Prostate gland (tissue), 2 donors: ENCODE data around the gene TMEM223. TPM values are rescaled to one million over a fixed set of nuclear protein-coding genes. Genes with fewer than 3 reads are reported as not detected.

Source experiments
- DNase-seq: peaks from one replicate; pipeline ENCODE4 v3.0.0-alpha.2; 2019; ENCODE audit warnings: low spot score
- H3K27ac ChIP-seq, 2 donors: fragments of 200-600 bp; sonication (generic); 2 replicates each; pipeline ENCODE4 v1.5.1; 2017 to 2019
- H3K27me3 ChIP-seq: fragments of 200-600 bp; sonication (generic); replicated peaks from 2 replicates; pipeline ENCODE4 v1.5.1; 2019; ENCODE audit not compliant: insufficient read depth
- H3K36me3 ChIP-seq, 2 donors: fragments of 200-600 bp; sonication (generic); 1 replicate in 1 of 2; 2 replicates in 1 of 2; pipeline versions ENCODE4 v1.5.1 to v1.8.1; 2017 to 2019
- H3K4me1 ChIP-seq: fragments of 200-600 bp; sonication (generic); replicated peaks from 2 replicates; pipeline ENCODE4 v1.5.1; 2019
- H3K4me3 ChIP-seq, 2 donors: fragments of 200-600 bp; sonication (generic); 2 replicates each; pipeline ENCODE4 v1.5.1; 2017 to 2019
- H3K9me3 ChIP-seq: fragments of 200-600 bp; sonication (generic); 2 replicates; pipeline ENCODE4 v1.5.1; 2017
- POLR2A ChIP-seq: fragments of 450-650 bp; IDR thresholded peaks from one replicate; pipeline ENCODE4 v1.6.1; 2016; ENCODE audit warnings: antibody characterized with exemption, mild to moderate bottlenecking
- POLR2AphosphoS5 ChIP-seq: sonication (generic); formaldehyde crosslinking; IDR thresholded peaks from one replicate; pipeline ENCODE4 v1.6.1; 2017; ENCODE audit warnings: antibody characterized with exemption
- WGBS: methylation state at CpG from one replicate; pipeline ENCODE4 v1.1.5; 2018; 5-methylcytosine and 5-hydroxymethylcytosine counted together
- intact Hi-C: fragments of 100-400 bp; cut with DNase I; formaldehyde crosslinking; loops from one replicate; pipeline ENCODE4 v1.14.2; 2022
- total RNA-seq, 2 donors: library from RNA; depleted of rRNA; stranded (reverse); fragments of >200 nt; gene quantifications; one replicate each; pipeline ENCODE4 v1.1.0, GENCODE V29; 2016
- TF ChIP-seq, protein P1 (sequence below), 4 experiments: fragments of 200-600 bp in 2 of 4; fragments of 450-650 bp in 2 of 4; sonication (generic) in 2 of 4; IDR thresholded peaks; 1 replicate in 3 of 4; 2 replicates in 1 of 4; pipeline ENCODE4 v1.5.1; 2016 to 2019; ENCODE audit warnings: antibody characterized with exemption in 4 of 4, mild to moderate bottlenecking in 2 of 4, moderate library complexity in 2 of 4

TMEM223 gene
- total RNA-seq, 2 donors from 2014 or later: 35.8 to 73.6 TPM

DNA sequence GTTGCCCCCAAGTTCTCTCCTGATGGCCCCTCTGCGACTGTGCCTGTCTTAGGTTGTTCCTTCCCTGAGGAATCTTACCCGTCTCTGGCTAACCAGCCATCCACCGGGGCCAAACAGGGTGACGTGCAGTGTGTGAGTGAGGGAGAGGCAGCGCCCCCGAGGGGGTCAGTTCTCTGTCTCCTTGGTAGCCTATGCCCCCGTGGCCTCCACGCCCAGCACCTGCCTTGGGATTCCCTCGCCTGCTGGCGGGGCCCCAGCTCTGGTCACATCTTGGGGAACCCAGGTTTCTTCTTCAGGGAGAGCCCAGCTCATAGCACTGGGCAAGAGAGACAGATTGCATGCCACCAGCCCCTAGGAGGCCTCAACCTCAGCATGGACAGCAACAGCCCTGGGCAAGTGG, 7.7 kb upstream of the TMEM223 start:
- H3K27ac ChIP-seq: no peak overlapping the region
- DNase-seq: no peak
- no peak overlapping the region for H3K4me3 ChIP-seq
- no peaks in the 10 kb centered on the region for H3K27me3 ChIP-seq
- H3K4me1 ChIP-seq: peaks cover 5% of the 10 kb centered on the region
- TF ChIP-seq POLR2AphosphoS5: no peak
- TF ChIP-seq POLR2A: no peak
- TF ChIP-seq, protein P1, sequence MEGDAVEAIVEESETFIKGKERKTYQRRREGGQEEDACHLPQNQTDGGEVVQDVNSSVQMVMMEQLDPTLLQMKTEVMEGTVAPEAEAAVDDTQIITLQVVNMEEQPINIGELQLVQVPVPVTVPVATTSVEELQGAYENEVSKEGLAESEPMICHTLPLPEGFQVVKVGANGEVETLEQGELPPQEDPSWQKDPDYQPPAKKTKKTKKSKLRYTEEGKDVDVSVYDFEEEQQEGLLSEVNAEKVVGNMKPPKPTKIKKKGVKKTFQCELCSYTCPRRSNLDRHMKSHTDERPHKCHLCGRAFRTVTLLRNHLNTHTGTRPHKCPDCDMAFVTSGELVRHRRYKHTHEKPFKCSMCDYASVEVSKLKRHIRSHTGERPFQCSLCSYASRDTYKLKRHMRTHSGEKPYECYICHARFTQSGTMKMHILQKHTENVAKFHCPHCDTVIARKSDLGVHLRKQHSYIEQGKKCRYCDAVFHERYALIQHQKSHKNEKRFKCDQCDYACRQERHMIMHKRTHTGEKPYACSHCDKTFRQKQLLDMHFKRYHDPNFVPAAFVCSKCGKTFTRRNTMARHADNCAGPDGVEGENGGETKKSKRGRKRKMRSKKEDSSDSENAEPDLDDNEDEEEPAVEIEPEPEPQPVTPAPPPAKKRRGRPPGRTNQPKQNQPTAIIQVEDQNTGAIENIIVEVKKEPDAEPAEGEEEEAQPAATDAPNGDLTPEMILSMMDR (IDR thresholded peaks at IDR 0.05): no peak
- intact Hi-C loops: no loop called here
- no peaks in the 10 kb centered on the region for H3K9me3 ChIP-seq
- WGBS: 91% methylated on average over 10 of the region's 10 CpGs
- peaks cover 19 to 61% of the 10 kb centered on the region in 2 donors for H3K36me3 ChIP-seq

DNA sequence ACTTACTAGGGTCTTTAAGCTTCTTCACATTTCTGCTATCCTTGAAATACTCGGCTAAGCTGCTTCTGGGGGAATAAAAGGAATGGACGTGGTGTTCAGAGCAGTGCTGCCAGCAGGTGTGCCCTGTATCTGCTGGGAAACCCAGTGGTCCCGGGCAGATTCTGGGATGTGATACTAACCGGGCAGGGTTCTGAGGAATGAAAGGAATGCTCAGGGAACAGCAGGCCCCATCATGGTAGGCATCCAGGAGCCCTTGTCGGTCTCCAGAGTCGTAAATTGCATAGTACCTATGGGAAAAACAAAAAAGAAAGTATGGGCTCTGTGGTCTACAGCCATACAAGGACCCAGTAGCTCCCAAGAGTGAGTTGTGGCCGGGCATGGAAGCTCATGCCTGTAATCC, 4.5 kb upstream of the TMEM223 start:
- TF ChIP-seq POLR2AphosphoS5: no peak
- TF ChIP-seq, protein P1 (IDR thresholded peaks at IDR 0.05): no peak
- no peak for TF ChIP-seq POLR2A
- Histone ChIP-seq H3K4me3 (no peak overlapping the region), H3K27ac (no peak overlapping the region), H3K9me3 (no peaks in the 10 kb centered on the region), H3K4me1 (peaks cover 6% of the 10 kb centered on the region), H3K36me3 (peaks cover 19 to 54% of the 10 kb centered on the region in 2 donors), H3K27me3 (no peaks in the 10 kb centered on the region)
- DNase-seq: no peak
- intact Hi-C loops: no loop called here
- WGBS: 73% methylated on average over 7 of the region's 7 CpGs

DNA sequence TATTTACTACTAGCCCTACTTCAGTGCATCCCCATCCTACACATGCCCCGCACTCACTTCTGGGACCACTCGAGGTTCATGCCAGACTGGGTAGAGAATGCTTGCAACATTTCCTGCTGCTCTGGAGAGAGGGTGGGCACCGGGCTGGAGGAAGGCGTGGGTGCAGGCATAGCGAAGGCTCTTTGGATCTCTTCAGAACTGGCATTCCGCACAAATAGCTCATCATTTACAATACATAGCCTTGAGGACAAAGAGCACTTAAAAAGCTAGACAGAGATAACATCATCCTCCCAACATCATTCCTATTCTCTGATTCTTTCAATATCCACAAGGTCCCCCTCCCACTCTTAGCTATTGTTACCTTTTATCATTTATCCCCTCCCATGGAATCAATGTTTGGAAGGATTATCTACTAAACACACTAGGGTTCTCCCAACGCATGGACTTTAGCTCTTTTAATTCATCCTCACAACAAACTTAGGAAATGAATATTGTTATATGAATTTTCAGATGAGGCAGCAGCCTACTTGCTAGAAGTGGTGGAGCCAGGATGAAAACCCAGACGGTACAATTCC, 2.5 kb upstream of the TMEM223 start:
- Histone ChIP-seq H3K4me3 (no peak overlapping the region), H3K27me3 (no peaks in the 10 kb centered on the region), H3K4me1 (peaks cover 11% of the 10 kb centered on the region), H3K9me3 (no peaks in the 10 kb centered on the region), H3K27ac (no peak overlapping the region), H3K36me3 (peaks cover 18 to 42% of the 10 kb centered on the region in 2 donors)
- intact Hi-C loops: no loop called here
- WGBS: 91% methylated on average over 8 of the region's 8 CpGs
- no peak for DNase-seq
- TF ChIP-seq, protein P1 (IDR thresholded peaks at IDR 0.05): no peak
- no peak for TF ChIP-seq POLR2A
- no peak for TF ChIP-seq POLR2AphosphoS5

DNA sequence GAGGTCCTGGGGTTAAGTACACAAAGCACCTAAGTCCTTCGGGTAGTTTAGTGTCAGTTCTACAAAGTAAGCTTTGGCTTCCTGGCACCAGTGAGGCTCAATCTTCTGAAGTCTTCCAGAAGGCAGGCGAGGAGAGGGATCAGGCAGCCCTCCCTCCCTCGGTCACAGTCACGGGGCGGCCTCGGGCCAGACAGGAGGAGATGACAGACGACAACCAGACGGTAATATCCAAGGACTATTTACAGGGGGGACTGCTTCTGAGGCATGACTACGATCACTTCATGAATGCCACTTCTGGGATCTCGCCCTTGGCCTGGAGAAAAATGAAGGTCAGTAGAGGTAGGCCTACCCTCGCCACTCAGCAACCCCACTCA, 383 bp upstream of the TMEM223 start:
- no peak for DNase-seq
- Histone ChIP-seq H3K4me1 (peaks cover 18% of the 10 kb centered on the region), H3K27me3 (no peaks in the 10 kb centered on the region), H3K9me3 (no peaks in the 10 kb centered on the region), H3K27ac (peak overlapping the region; percentile 71 to 74), H3K36me3 (peaks cover 15 to 29% of the 10 kb centered on the region in 2 donors), H3K4me3 (peak overlapping the region in 1 of 2 donors; percentile 69)
- intact Hi-C loops: no loop called here
- 18% methylated on average over 11 of the region's 11 CpGs for WGBS
- TF ChIP-seq POLR2AphosphoS5 (no peak), POLR2A (no peak)
- TF ChIP-seq, protein P1 (IDR thresholded peaks at IDR 0.05): no peak

DNA sequence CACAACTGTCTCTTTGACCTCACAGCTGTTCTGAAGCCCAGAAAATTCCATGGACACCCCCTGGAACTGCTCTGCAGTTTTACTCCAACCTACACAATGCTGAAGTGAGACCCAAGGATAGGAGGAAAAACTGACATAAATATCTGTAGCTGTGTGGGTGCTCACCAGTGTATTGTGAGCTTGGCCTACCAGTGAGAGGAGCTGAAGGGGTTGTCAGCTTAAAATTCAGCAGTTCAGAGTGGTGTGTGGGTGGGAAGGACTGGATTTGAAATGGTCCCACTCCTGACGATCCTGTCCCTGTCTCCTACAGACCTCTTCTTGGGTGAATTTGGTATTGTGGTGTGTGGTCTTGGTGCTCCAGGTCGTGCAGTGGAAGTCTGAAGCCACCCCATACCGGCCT, 2.2 kb downstream of the TMEM223 start:
- TF ChIP-seq POLR2A (no peak), POLR2AphosphoS5 (no peak)
- TF ChIP-seq, protein P1 (IDR thresholded peaks at IDR 0.05): no peak
- 71% methylated on average over 3 of the region's 3 CpGs for WGBS
- no peak overlapping the region for H3K27ac ChIP-seq
- DNase-seq: no peak
- peaks cover 4 to 9% of the 10 kb centered on the region in 2 donors for H3K36me3 ChIP-seq
- peaks cover 25% of the 10 kb centered on the region for H3K4me1 ChIP-seq
- no peaks in the 10 kb centered on the region for H3K27me3 ChIP-seq
- intact Hi-C loops: loop anchor here (5.0 kb wide), 1 partner anchor 93 kb away; the partner anchor contains the start of gene SLC3A2
- no peak overlapping the region for H3K4me3 ChIP-seq
- no peaks in the 10 kb centered on the region for H3K9me3 ChIP-seq
